Measurements from ENCODE around the gene NOVA1. TPM values are rescaled to one million over a fixed set of nuclear protein-coding genes. Genes with fewer than 3 reads are reported as not detected.

Gene NOVA1
- total RNA-seq, 1 experiment from 2014 or later: not detected

DNA sequence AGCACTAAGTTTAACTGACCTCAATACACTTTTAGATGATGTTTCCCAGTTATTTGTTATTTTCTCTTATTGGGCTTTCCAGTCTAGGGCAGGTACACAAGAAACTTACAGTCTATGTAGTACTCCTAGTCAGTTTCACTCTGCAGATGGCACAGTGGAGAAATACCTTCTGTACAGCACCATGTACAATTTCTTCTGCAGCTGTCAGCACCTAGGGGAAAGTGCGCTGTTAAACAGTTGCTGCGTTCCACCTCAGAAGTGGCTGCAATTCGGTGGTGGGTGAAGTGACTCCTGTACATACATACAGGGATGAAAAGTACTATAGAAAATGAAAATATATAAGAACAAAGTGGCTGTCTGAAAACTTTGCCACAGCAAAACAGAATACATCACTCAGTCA lies 48.3 kb downstream of the NOVA1 start:
- RAD21 ChIA-PET (ENCODE audit: low non-redundant PET in 1 of 2, low total read pairs in 2 of 2, uncharacterized antibody in 2 of 2, unreplicated experiment in 2 of 2): no interaction called here
- no peak for ATAC-seq
- intact Hi-C loops (cut with micrococcal nuclease): no loop called here

More for the DNA sequence above, 48.3 kb downstream of the NOVA1 start:
- Histone ChIP-seq H3K27ac (ENCODE audit: low read depth, low read length) (no peak overlapping the region), H3K4me2 (ENCODE audit: low read length) (no peak overlapping the region), H3K4me3 (replicated peaks in 1 of 2; ENCODE audit: low read depth in 1 of 2, low read length in 2 of 2) (no peak overlapping the region), H2AFZ (ENCODE audit: low read depth, low read length, poor library complexity, severe bottlenecking) (no peak overlapping the region), H3K79me2 (ENCODE audit: insufficient read depth, low read length) (no peaks in the 10 kb centered on the region), H3K27me3 (ENCODE audit: insufficient read depth, low read length) (no peaks in the 10 kb centered on the region), H3K9ac (ENCODE audit: low read length) (no peak overlapping the region), H4K20me1 (ENCODE audit: insufficient read depth) (no peaks in the 10 kb centered on the region), H3K4me1 (ENCODE audit: control insufficient read depth in 1 of 2, insufficient read depth in 2 of 2, low read length in 2 of 2) (no peaks in the 10 kb centered on the region), H3K36me3 (ENCODE audit: control insufficient read depth in 1 of 2, insufficient read depth in 2 of 2, low read length in 2 of 2) (no peaks in the 10 kb centered on the region), H3K9me3 (ENCODE audit: control insufficient read depth in 1 of 2, insufficient read depth in 1 of 2, low read depth in 1 of 2, low read length in 2 of 2) (peaks cover 7 to 17% of the 10 kb centered on the region in 2 experiments; a peak in 3 of 4 replicates), H3K9me2 (ENCODE audit: insufficient read depth) (no peaks in the 10 kb centered on the region)
- ChIA-PET POLR2A (no interaction called here), CTCF (no interaction called here)
- DNase-seq (ENCODE audit: low read depth, low spot score): no peak
- TF ChIP-seq, protein P1, sequence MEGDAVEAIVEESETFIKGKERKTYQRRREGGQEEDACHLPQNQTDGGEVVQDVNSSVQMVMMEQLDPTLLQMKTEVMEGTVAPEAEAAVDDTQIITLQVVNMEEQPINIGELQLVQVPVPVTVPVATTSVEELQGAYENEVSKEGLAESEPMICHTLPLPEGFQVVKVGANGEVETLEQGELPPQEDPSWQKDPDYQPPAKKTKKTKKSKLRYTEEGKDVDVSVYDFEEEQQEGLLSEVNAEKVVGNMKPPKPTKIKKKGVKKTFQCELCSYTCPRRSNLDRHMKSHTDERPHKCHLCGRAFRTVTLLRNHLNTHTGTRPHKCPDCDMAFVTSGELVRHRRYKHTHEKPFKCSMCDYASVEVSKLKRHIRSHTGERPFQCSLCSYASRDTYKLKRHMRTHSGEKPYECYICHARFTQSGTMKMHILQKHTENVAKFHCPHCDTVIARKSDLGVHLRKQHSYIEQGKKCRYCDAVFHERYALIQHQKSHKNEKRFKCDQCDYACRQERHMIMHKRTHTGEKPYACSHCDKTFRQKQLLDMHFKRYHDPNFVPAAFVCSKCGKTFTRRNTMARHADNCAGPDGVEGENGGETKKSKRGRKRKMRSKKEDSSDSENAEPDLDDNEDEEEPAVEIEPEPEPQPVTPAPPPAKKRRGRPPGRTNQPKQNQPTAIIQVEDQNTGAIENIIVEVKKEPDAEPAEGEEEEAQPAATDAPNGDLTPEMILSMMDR (IDR thresholded peaks at IDR 0.05 in 2 of 3, conservative IDR thresholded peaks at IDR 0.05 in 1 of 3; ENCODE audit: borderline replicate concordance in 1 of 3, insufficient read depth in 1 of 3, low read depth in 2 of 3, low read length in 2 of 3): no peak
- TF ChIP-seq SP1 (IDR thresholded peaks at IDR 0.05; ENCODE audit: low read depth) (no peak), EGR1 (IDR thresholded peaks at IDR 0.05; ENCODE audit: low read depth) (no peak), POLR2AphosphoS5 (IDR thresholded peaks at IDR 0.05; ENCODE audit: low read depth, low read length) (no peak), CEBPB (IDR thresholded peaks at IDR 0.05; ENCODE audit: low read depth) (no peak), SIN3A (IDR thresholded peaks at IDR 0.05; ENCODE audit: low read depth) (no peak), POLR2A (IDR thresholded peaks at IDR 0.05; ENCODE audit: borderline replicate concordance, extremely low read depth, insufficient read depth, insufficient read length) (no peak), YY1 (IDR thresholded peaks at IDR 0.05; ENCODE audit: extremely low read depth, insufficient replicate concordance, low read depth, low read length) (no peak), ELF1 (IDR thresholded peaks at IDR 0.05; ENCODE audit: borderline replicate concordance, low read depth) (no peak), ZFX (IDR thresholded peaks at IDR 0.05) (no peak), CBX3 (IDR thresholded peaks at IDR 0.05; ENCODE audit: low read depth) (no peak), ZNF274 (IDR thresholded peaks at IDR 0.05; ENCODE audit: low read depth, low read length) (no peak), EZH2 (IDR thresholded peaks at IDR 0.05) (no peak), SRF (IDR thresholded peaks at IDR 0.05; ENCODE audit: low read depth) (no peak), FOSL1 (IDR thresholded peaks at IDR 0.05; ENCODE audit: low read depth) (no peak), MAX (IDR thresholded peaks at IDR 0.05) (no peak)
- TF ChIP-seq, protein P2, sequence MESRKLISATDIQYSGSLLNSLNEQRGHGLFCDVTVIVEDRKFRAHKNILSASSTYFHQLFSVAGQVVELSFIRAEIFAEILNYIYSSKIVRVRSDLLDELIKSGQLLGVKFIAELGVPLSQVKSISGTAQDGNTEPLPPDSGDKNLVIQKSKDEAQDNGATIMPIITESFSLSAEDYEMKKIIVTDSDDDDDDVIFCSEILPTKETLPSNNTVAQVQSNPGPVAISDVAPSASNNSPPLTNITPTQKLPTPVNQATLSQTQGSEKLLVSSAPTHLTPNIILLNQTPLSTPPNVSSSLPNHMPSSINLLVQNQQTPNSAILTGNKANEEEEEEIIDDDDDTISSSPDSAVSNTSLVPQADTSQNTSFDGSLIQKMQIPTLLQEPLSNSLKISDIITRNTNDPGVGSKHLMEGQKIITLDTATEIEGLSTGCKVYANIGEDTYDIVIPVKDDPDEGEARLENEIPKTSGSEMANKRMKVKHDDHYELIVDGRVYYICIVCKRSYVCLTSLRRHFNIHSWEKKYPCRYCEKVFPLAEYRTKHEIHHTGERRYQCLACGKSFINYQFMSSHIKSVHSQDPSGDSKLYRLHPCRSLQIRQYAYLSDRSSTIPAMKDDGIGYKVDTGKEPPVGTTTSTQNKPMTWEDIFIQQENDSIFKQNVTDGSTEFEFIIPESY (IDR thresholded peaks at IDR 0.05; ENCODE audit: extremely low read depth, insufficient replicate concordance, low read length): no peak
- TF ChIP-seq, protein P3, sequence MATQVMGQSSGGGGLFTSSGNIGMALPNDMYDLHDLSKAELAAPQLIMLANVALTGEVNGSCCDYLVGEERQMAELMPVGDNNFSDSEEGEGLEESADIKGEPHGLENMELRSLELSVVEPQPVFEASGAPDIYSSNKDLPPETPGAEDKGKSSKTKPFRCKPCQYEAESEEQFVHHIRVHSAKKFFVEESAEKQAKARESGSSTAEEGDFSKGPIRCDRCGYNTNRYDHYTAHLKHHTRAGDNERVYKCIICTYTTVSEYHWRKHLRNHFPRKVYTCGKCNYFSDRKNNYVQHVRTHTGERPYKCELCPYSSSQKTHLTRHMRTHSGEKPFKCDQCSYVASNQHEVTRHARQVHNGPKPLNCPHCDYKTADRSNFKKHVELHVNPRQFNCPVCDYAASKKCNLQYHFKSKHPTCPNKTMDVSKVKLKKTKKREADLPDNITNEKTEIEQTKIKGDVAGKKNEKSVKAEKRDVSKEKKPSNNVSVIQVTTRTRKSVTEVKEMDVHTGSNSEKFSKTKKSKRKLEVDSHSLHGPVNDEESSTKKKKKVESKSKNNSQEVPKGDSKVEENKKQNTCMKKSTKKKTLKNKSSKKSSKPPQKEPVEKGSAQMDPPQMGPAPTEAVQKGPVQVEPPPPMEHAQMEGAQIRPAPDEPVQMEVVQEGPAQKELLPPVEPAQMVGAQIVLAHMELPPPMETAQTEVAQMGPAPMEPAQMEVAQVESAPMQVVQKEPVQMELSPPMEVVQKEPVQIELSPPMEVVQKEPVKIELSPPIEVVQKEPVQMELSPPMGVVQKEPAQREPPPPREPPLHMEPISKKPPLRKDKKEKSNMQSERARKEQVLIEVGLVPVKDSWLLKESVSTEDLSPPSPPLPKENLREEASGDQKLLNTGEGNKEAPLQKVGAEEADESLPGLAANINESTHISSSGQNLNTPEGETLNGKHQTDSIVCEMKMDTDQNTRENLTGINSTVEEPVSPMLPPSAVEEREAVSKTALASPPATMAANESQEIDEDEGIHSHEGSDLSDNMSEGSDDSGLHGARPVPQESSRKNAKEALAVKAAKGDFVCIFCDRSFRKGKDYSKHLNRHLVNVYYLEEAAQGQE (IDR thresholded peaks at IDR 0.05; ENCODE audit: low read depth): no peak
- no TSS peak for BruUV-seq (replicated peaks)

Data from HCT116 (cell line).